ENCODE results near the gene SLC38A4. TPM values are rescaled to one million over a fixed set of nuclear protein-coding genes. Genes with fewer than 3 reads are reported as not detected.

Gene SLC38A4
- total RNA-seq, 1 donor from 2014 or later = 0.27 TPM

DNA sequence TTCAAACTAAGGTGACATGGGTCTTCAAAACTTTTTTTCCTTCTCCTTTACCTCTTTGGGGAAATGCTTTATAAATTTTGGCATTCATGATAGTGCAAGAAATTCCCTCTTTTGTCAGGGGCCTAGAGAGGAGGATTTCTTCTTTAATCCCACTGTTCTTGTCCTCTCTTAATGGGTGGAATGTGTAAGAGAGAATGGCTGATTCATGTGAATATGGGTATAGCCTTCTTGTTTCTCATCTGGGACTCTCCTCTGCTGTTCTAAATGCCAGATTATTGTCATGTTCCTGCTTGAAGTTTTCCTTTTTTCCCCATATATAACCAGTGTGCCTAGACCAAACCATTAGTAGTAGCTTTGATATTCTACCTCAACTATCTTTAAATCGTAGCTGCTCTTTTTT, 46.7 kb downstream of the SLC38A4 start:
- H3K4me1 ChIP-seq = peaks cover 3% of the 10 kb centered on the region
- TF ChIP-seq, protein P1, sequence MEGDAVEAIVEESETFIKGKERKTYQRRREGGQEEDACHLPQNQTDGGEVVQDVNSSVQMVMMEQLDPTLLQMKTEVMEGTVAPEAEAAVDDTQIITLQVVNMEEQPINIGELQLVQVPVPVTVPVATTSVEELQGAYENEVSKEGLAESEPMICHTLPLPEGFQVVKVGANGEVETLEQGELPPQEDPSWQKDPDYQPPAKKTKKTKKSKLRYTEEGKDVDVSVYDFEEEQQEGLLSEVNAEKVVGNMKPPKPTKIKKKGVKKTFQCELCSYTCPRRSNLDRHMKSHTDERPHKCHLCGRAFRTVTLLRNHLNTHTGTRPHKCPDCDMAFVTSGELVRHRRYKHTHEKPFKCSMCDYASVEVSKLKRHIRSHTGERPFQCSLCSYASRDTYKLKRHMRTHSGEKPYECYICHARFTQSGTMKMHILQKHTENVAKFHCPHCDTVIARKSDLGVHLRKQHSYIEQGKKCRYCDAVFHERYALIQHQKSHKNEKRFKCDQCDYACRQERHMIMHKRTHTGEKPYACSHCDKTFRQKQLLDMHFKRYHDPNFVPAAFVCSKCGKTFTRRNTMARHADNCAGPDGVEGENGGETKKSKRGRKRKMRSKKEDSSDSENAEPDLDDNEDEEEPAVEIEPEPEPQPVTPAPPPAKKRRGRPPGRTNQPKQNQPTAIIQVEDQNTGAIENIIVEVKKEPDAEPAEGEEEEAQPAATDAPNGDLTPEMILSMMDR (IDR thresholded peaks at IDR 0.05; ENCODE audit: borderline replicate concordance) = no peak
- H3K27me3 ChIP-seq (ENCODE audit: low read depth) = no peaks in the 10 kb centered on the region
- H3K4me3 ChIP-seq = no peak overlapping the region
- intact Hi-C loops (cut with micrococcal nuclease) = no loop called here
- no peak for DNase-seq
- no peaks in the 10 kb centered on the region for H3K36me3 ChIP-seq
- H3K27ac ChIP-seq (replicated peaks) = no peak overlapping the region
- no peaks in the 10 kb centered on the region for H3K9me3 ChIP-seq (replicated peaks)

DNA sequence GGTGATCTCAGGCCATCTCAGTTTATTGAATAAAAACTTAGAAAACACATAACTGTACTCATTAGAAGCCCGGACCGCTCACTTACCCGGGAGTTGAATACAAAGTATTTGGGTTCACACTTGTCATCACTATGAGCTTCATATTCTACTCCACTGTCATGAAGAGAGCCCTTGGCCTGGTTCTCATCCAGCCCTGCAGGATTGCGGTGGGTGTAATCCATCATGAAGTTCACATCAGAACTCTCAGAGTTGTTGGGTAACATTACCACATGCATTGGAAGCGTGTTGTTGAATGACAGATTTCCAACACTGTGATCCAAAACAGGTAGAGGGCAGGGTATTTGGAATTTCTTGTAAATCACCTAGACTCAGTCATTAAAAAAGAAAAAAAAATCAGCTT, 47.4 kb downstream of the SLC38A4 start:
- no peaks in the 10 kb centered on the region for H3K36me3 ChIP-seq
- TF ChIP-seq, protein P1 (IDR thresholded peaks at IDR 0.05; ENCODE audit: borderline replicate concordance) = no peak
- no peak for DNase-seq
- H3K4me3 ChIP-seq = no peak overlapping the region
- H3K9me3 ChIP-seq (replicated peaks) = no peaks in the 10 kb centered on the region
- intact Hi-C loops (cut with micrococcal nuclease) = no loop called here
- no peaks in the 10 kb centered on the region for H3K27me3 ChIP-seq (ENCODE audit: low read depth)
- no peak overlapping the region for H3K27ac ChIP-seq (replicated peaks)
- H3K4me1 ChIP-seq = peaks cover 9% of the 10 kb centered on the region

DNA sequence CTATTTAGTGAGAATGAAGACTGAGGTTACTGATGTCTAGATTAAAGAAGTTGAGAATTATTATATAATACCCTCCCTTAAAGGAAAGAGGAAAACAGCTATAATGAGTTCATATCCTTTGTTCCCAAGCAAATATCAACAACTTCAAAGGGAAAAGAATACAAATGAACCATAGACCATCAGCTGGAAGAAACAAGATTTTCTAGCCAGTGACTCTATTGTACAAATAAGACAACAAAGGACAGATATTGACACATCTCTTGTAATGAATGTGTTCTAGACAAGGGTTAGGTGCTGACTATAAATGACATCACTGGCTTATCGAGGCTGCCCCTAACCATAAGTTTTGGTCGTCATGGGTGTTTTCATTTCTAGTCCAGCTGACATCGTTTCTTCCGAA, 48.2 kb downstream of the SLC38A4 start:
- intact Hi-C loops (cut with micrococcal nuclease) = no loop called here

DNA sequence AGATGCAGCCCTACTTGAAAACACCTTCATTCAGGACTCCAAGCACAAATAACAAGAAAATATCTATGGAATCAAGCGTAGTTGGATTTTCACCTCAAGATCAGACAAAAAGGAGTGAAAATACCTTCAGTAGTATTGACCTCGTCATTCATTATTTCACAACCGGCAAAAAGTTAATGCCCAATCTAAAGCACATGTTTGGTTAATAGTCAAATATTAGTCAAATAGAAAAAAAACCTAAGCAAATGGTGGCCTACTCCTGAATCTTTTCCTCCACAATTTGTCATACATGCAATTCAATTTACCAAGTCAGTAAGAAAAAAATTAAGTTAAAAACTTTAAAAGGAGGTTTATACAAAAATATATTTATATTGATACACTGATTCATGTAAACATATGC, 50.0 kb downstream of the SLC38A4 start:
- Histone ChIP-seq H3K27ac (replicated peaks) (no peak overlapping the region), H3K4me3 (no peak overlapping the region), H3K9me3 (replicated peaks) (no peaks in the 10 kb centered on the region), H3K27me3 (ENCODE audit: low read depth) (no peaks in the 10 kb centered on the region), H3K4me1 (peaks cover 17% of the 10 kb centered on the region), H3K36me3 (no peaks in the 10 kb centered on the region)
- no peak for DNase-seq
- intact Hi-C loops (cut with micrococcal nuclease) = no loop called here
- TF ChIP-seq, protein P1 (IDR thresholded peaks at IDR 0.05; ENCODE audit: borderline replicate concordance) = no peak

More for the DNA sequence above, 48.2 kb downstream of the SLC38A4 start:
- TF ChIP-seq, protein P1 (IDR thresholded peaks at IDR 0.05; ENCODE audit: borderline replicate concordance) = no peak
- H3K4me1 ChIP-seq = peaks cover 10% of the 10 kb centered on the region
- no peak for DNase-seq
- H3K4me3 ChIP-seq = no peak overlapping the region
- no peaks in the 10 kb centered on the region for H3K9me3 ChIP-seq (replicated peaks)
- H3K27ac ChIP-seq (replicated peaks) = no peak overlapping the region
- H3K36me3 ChIP-seq = no peaks in the 10 kb centered on the region
- no peaks in the 10 kb centered on the region for H3K27me3 ChIP-seq (ENCODE audit: low read depth)

DNA sequence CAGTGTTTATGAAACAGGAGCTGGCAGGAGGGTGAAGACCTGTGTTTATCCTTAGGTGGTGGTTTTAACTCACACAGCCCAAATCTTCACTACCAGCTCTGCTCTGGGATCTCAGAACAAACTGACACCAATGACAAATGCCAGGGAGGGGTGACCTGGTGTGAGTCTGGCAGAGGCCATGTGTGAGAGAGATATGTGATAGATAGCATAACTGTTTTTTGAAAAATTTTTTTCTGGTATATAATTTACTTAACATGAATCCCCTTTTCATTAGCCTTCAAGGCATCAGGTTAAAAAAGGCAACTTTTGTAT, 51.5 kb downstream of the SLC38A4 start:
- intact Hi-C loops (cut with micrococcal nuclease) = no loop called here
- Histone ChIP-seq H3K36me3 (no peaks in the 10 kb centered on the region), H3K9me3 (replicated peaks) (no peaks in the 10 kb centered on the region), H3K27me3 (ENCODE audit: low read depth) (no peaks in the 10 kb centered on the region), H3K4me1 (peaks cover 29% of the 10 kb centered on the region), H3K27ac (replicated peaks) (no peak overlapping the region), H3K4me3 (no peak overlapping the region)
- no peak for DNase-seq
- TF ChIP-seq, protein P1 (IDR thresholded peaks at IDR 0.05; ENCODE audit: borderline replicate concordance) = no peak

Data from left ventricle myocardium inferior (tissue), 1 donor.